A673 (cell line): Measurements from ENCODE around the gene NPBWR2. TPM values are rescaled to one million over a fixed set of nuclear protein-coding genes. Genes with fewer than 3 reads are reported as not detected.

Source experiments
- BruUV-seq: library from RNA; stranded (reverse); fragments of 400-500 nt; replicated peaks from 2 replicates; lab custom pipeline; 2021; lab: Mats Ljungman, UMichigan
- CTCF ChIA-PET: fragments of 300-600 bp; sonication (Branson Sonifier 250); formaldehyde crosslinking; loops from one replicate; lab custom pipeline; 2022; ENCODE audit warnings: antibody characterized with exemption; lab: Charles Lee
- POLR2A ChIA-PET: fragments of 300-600 bp; sonication (Branson Sonifier 250); formaldehyde crosslinking; loops from one replicate; lab custom pipeline; 2022; ENCODE audit warnings: antibody characterized with exemption; ENCODE audit not compliant: low non-redundant PET; lab: Charles Lee
- DNase-seq: peaks from one replicate; pipeline ENCODE4 v3.0.0-alpha.2; 2015; ENCODE audit warnings: low spot score
- H3K27ac ChIP-seq: fragments of 200-600 bp; sonication (generic); 2 replicates; pipeline ENCODE4 v1.5.1; 2016; ENCODE audit warnings: mixed run types, low read depth, mild to moderate bottlenecking, mixed read lengths, antibody characterized with exemption, low read length; ENCODE audit not compliant: poor library complexity, severe bottlenecking
- H3K27me3 ChIP-seq: fragments of 200-600 bp; sonication (generic); replicated peaks from 2 replicates; pipeline ENCODE4 v1.6.1; 2017; ENCODE audit warnings: mixed run types, low read depth, mild to moderate bottlenecking, mixed read lengths, antibody characterized with exemption, low read length; ENCODE audit not compliant: insufficient read depth, poor library complexity
- H3K36me3 ChIP-seq: fragments of 200-600 bp; sonication (generic); 2 replicates; pipeline ENCODE4 v1.6.1; 2016; ENCODE audit warnings: mixed run types, mild to moderate bottlenecking, mixed read lengths, antibody characterized with exemption, low read length; ENCODE audit not compliant: insufficient read depth, poor library complexity, severe bottlenecking
- H3K4me1 ChIP-seq: fragments of 200-600 bp; sonication (generic); 2 replicates; pipeline ENCODE4 v1.6.1; 2017; ENCODE audit warnings: mixed run types, mild to moderate bottlenecking, mixed read lengths, antibody characterized with exemption, low read length; ENCODE audit not compliant: insufficient read depth, poor library complexity, severe bottlenecking
- H3K4me3 ChIP-seq: fragments of 200-600 bp; sonication (generic); 2 replicates; pipeline ENCODE4 v1.5.1; 2016; ENCODE audit warnings: low read depth, mixed run types, mild to moderate bottlenecking, mixed read lengths, low read length; ENCODE audit not compliant: poor library complexity, severe bottlenecking
- H3K9me3 ChIP-seq: fragments of 200-600 bp; sonication (generic); 2 replicates; pipeline ENCODE4 v1.6.1; 2016; ENCODE audit warnings: mixed run types, low read depth, mild to moderate bottlenecking, mixed read lengths, antibody characterized with exemption, low read length; ENCODE audit not compliant: poor library complexity, severe bottlenecking
- CTCF ChIP-seq: fragments of 300-800, 200-600 bp; sonication (generic); conservative IDR thresholded peaks from 2 replicates; pipeline ENCODE4 v1.5.1; 2017; ENCODE audit warnings: low read depth, mild to moderate bottlenecking, antibody characterized with exemption, low read length, moderate library complexity, mixed read lengths
- EZH2 ChIP-seq: fragments of 200-600 bp; sonication (generic); IDR thresholded peaks from 2 replicates; pipeline ENCODE4 v1.6.1; 2017; ENCODE audit warnings: borderline replicate concordance, low read depth, mild to moderate bottlenecking, mixed read lengths, antibody characterized with exemption, low read length; ENCODE audit not compliant: poor library complexity, severe bottlenecking
- intact Hi-C: fragments of 100-400 bp; cut with micrococcal nuclease; formaldehyde crosslinking; loops from one replicate; pipeline ENCODE4 v1.10.0; 2022; ENCODE audit not compliant: unreplicated experiment
- total RNA-seq: library from RNA; stranded (reverse); gene quantifications from 2 replicates; pipeline ENCODE4 v1.2.3, GENCODE V29; 2021

The NPBWR2 gene
- total RNA-seq, 1 experiment from 2014 or later: not detected

- Histone ChIP-seq H3K36me3 (no peaks in the 10 kb centered on the region), H3K4me3 (no peak overlapping the region), H3K9me3 (no peaks in the 10 kb centered on the region), H3K27me3 (peaks cover 13% of the 10 kb centered on the region), H3K27ac (no peak overlapping the region), H3K4me1 (no peaks in the 10 kb centered on the region)
- POLR2A ChIA-PET: no interaction called here
- intact Hi-C loops: no loop called here
- TF ChIP-seq EZH2 (no peak), CTCF (no peak)
- BruUV-seq: no TSS peak
- CTCF ChIA-PET: no interaction called here
- no peak for DNase-seq
These were observed 48.1 kb upstream of the NPBWR2 start for GRCh38 chr20:64155258-64156135.

- Histone ChIP-seq H3K9me3 (no peaks in the 10 kb centered on the region), H3K4me3 (no peak overlapping the region), H3K27ac (no peak overlapping the region), H3K27me3 (peaks cover 6% of the 10 kb centered on the region), H3K36me3 (no peaks in the 10 kb centered on the region), H3K4me1 (no peaks in the 10 kb centered on the region)
- ChIA-PET POLR2A (no interaction called here), CTCF (no interaction called here)
- TF ChIP-seq CTCF: no peak
- TF ChIP-seq EZH2: no peak
- intact Hi-C loops: no loop called here
- BruUV-seq: no TSS peak
- no peak for DNase-seq
These were observed 47.4 kb upstream of the NPBWR2 start for GRCh38 chr20:64154590-64155257.

- Histone ChIP-seq H3K4me3 (no peak overlapping the region), H3K27me3 (no peaks in the 10 kb centered on the region), H3K4me1 (no peaks in the 10 kb centered on the region), H3K27ac (no peak overlapping the region), H3K9me3 (no peaks in the 10 kb centered on the region), H3K36me3 (no peaks in the 10 kb centered on the region)
- POLR2A ChIA-PET: no interaction called here
- TF ChIP-seq CTCF (no peak), EZH2 (no peak)
- CTCF ChIA-PET: no interaction called here
- BruUV-seq: no TSS peak
- intact Hi-C loops: no loop called here
- DNase-seq: no peak
These were observed 46.7 kb upstream of the NPBWR2 start for GRCh38 chr20:64153861-64154589.
